Endothelial cell of umbilical vein (primary cell): ENCODE measurements around the gene ABCC1. TPM values are rescaled to one million over a fixed set of nuclear protein-coding genes. Genes with fewer than 3 reads are reported as not detected.
A peak's percentile ranks its signal among the peaks of the same experiment; 100 is the strongest.

Experiments used
- BruUV-seq: library from RNA; stranded (reverse); fragments of 400-500 nt; replicated peaks from 2 replicates; lab custom pipeline; 2021; lab: Mats Ljungman, UMichigan
- CTCF ChIA-PET: fragments of 300-600, 350-600 bp; sonication (Branson Sonifier 250); formaldehyde crosslinking; loops from one replicate; lab custom pipeline; 2021; ENCODE audit warnings: antibody characterized with exemption, inconsistent platforms; lab: Charles Lee
- POLR2A ChIA-PET: fragments of 300-600, 350-600 bp; sonication (Branson Sonifier 250); formaldehyde crosslinking; loops from one replicate; lab custom pipeline; 2021; ENCODE audit warnings: antibody characterized with exemption, inconsistent platforms; lab: Charles Lee
- DNase-seq: peaks from one replicate; pipeline ENCODE4 v3.0.0-alpha.2; 2011; ENCODE audit warnings: low read depth, low spot score
- FAIRE-seq: peaks from 2 replicates; lab custom pipeline; 2011; peaks lifted over from hg19 to GRCh38; lab: Jason Lieb, UNC
- H2AFZ ChIP-seq: 2 replicates; pipeline ENCODE4 v1.6.0; 2012; ENCODE audit warnings: low read depth, low read length, control low read depth, inconsistent platforms
- H3K27ac ChIP-seq: 2 replicates; pipeline ENCODE4 v1.5.1; 2011; ENCODE audit warnings: low read depth, mild to moderate bottlenecking, control low read depth, low read length, moderate library complexity; ENCODE audit not compliant: insufficient read depth
- H3K27me3 ChIP-seq, 2 experiments: 2 replicates each; pipeline versions ENCODE4 v1.6.0 to v1.6.1; 2011; ENCODE audit warnings: low read length in 2 of 2, mixed read lengths in 1 of 2; ENCODE audit not compliant: control insufficient read depth in 2 of 2, insufficient read depth in 2 of 2
- H3K36me3 ChIP-seq, 2 experiments: 2 replicates in 1 of 2; 3 replicates in 1 of 2; pipeline ENCODE4 v1.5.1; 2011; ENCODE audit warnings: low read length in 2 of 2, mild to moderate bottlenecking in 1 of 2, moderate library complexity in 1 of 2; ENCODE audit not compliant: control insufficient read depth in 2 of 2, insufficient read depth in 2 of 2; ENCODE audit errors: extremely low read depth in 1 of 2
- H3K4me1 ChIP-seq: 3 replicates; pipeline ENCODE4 v1.5.1; 2011; ENCODE audit warnings: mild to moderate bottlenecking, low read length; ENCODE audit not compliant: control insufficient read depth, insufficient read depth; ENCODE audit errors: extremely low read depth
- H3K4me2 ChIP-seq: 2 replicates; pipeline ENCODE4 v1.6.1; 2011; ENCODE audit warnings: low read length, control low read depth, mixed read lengths; ENCODE audit not compliant: insufficient read depth
- H3K4me3 ChIP-seq, 3 experiments: fragments of 200-600 bp in 1 of 3; sonication (generic), shearing (Covaris generic) in 1 of 3; replicated peaks in 1 of 3; 2 replicates each; pipeline ENCODE4 v1.5.1; 2011 to 2016; ENCODE audit warnings: control low read depth in 3 of 3, low read length in 3 of 3, mild to moderate bottlenecking in 2 of 3, inconsistent platforms in 1 of 3, low read depth in 1 of 3, moderate library complexity in 1 of 3; ENCODE audit not compliant: insufficient read depth in 1 of 3
- H3K79me2 ChIP-seq: 2 replicates; pipeline ENCODE4 v1.6.0; 2012; ENCODE audit warnings: low read length, inconsistent platforms; ENCODE audit not compliant: control insufficient read depth, insufficient read depth
- H3K9ac ChIP-seq: replicated peaks from 2 replicates; pipeline ENCODE3; 2011; ENCODE audit warnings: low read length, control low read depth; ENCODE audit not compliant: insufficient read depth; ENCODE audit errors: extremely low read depth
- H3K9me1 ChIP-seq: replicated peaks from 3 replicates; pipeline ENCODE4 v1.6.0; 2011; ENCODE audit warnings: mild to moderate bottlenecking, low read length; ENCODE audit not compliant: control insufficient read depth, insufficient read depth; ENCODE audit errors: extremely low read depth
- H3K9me3 ChIP-seq: replicated peaks from 2 replicates; pipeline ENCODE4 v1.5.1; 2012; ENCODE audit warnings: low read length, inconsistent platforms; ENCODE audit not compliant: control insufficient read depth, insufficient read depth
- H4K20me1 ChIP-seq: replicated peaks from 2 replicates; pipeline ENCODE3; 2011; ENCODE audit warnings: mild to moderate bottlenecking, low read length; ENCODE audit not compliant: control insufficient read depth, insufficient read depth; ENCODE audit errors: extremely low read depth
- EZH2 ChIP-seq: IDR thresholded peaks from 2 replicates; pipeline ENCODE4 v1.6.1; 2012; ENCODE audit warnings: borderline replicate concordance, low read depth, mild to moderate bottlenecking, moderate library complexity, low read length, inconsistent platforms; ENCODE audit not compliant: severe bottlenecking
- FOS ChIP-seq: IDR thresholded peaks from 2 replicates; pipeline ENCODE4 v1.6.1; 2011; ENCODE audit warnings: mild to moderate bottlenecking, low read length, moderate library complexity, borderline replicate concordance; ENCODE audit not compliant: insufficient read depth
- GATA2 ChIP-seq: IDR thresholded peaks from 2 replicates; pipeline ENCODE4 v1.7.0; 2011; ENCODE audit warnings: low read depth, mild to moderate bottlenecking, moderate library complexity, mixed read lengths, low read length; ENCODE audit not compliant: insufficient read length, insufficient read depth
- JUN ChIP-seq: IDR thresholded peaks from 2 replicates; pipeline ENCODE4 v1.6.1; 2011; ENCODE audit warnings: borderline replicate concordance, low read depth; ENCODE audit not compliant: insufficient read length, insufficient read depth
- MYC ChIP-seq: IDR thresholded peaks from one replicate; pipeline ENCODE4 v1.6.1; 2011; ENCODE audit warnings: mild to moderate bottlenecking, low read depth, low read length
- POLR2A ChIP-seq: IDR thresholded peaks from 2 replicates; pipeline ENCODE4 v1.6.1; 2012; ENCODE audit warnings: low read depth, mild to moderate bottlenecking, control low read depth, low read length
- POLR2AphosphoS5 ChIP-seq: IDR thresholded peaks from 2 replicates; pipeline ENCODE4 v1.6.1; 2012; ENCODE audit warnings: low read depth, mild to moderate bottlenecking, control low read depth, low read length, moderate library complexity; ENCODE audit not compliant: insufficient read depth
- dilution Hi-C: fragments of 300-500 bp; cut with MboI; formaldehyde crosslinking; loops from one replicate; pipeline ENCODE4 v1.15.0; 2019; ENCODE audit warnings: low sequenced_read_pairs; ENCODE audit not compliant: extremely low pct_ligation_motif_present
- intact Hi-C: fragments of 100-400 bp; cut with micrococcal nuclease; formaldehyde crosslinking; loops from one replicate; pipeline ENCODE4 v1.10.0; 2022
- polyA plus RNA-seq, 4 experiments: library from polyadenylated mRNA; depleted of rRNA in 3 of 4; stranded (reverse) in 3 of 4; unstranded in 1 of 4; fragments of >200 nt; gene quantifications; 2 replicates each; pipeline versions ENCODE4 v1.2.1 to v1.2.3, GENCODE V29; 2011 to 2012; ENCODE audit warnings: missing spikeins in 1 of 4
- total RNA-seq: library from RNA; stranded (reverse); gene quantifications from 2 replicates; pipeline ENCODE4 v1.2.3, GENCODE V29; 2021
- TF ChIP-seq, protein P1 (sequence below): IDR thresholded peaks from 2 replicates; pipeline ENCODE4 v1.6.1; 2011; ENCODE audit not compliant: insufficient read depth, insufficient read length
- TF ChIP-seq, protein P2 (sequence below), 2 donors: IDR thresholded peaks; 1 replicate in 1 of 2; 2 replicates in 1 of 2; pipeline ENCODE4 v1.5.1; 2011; ENCODE audit warnings: low read length in 2 of 2, mild to moderate bottlenecking in 2 of 2, moderate library complexity in 2 of 2, control low read depth in 1 of 2, inconsistent platforms in 1 of 2, low read depth in 1 of 2; ENCODE audit not compliant: insufficient read depth in 1 of 2; ENCODE audit errors: extremely low read depth in 1 of 2

Gene ABCC1
- total and polyA plus RNA-seq, 2 donors (not counting 3 experiments of a cell fraction or from before 2014, with no cell fraction given) = 46.1 to 89.2 TPM

DNA sequence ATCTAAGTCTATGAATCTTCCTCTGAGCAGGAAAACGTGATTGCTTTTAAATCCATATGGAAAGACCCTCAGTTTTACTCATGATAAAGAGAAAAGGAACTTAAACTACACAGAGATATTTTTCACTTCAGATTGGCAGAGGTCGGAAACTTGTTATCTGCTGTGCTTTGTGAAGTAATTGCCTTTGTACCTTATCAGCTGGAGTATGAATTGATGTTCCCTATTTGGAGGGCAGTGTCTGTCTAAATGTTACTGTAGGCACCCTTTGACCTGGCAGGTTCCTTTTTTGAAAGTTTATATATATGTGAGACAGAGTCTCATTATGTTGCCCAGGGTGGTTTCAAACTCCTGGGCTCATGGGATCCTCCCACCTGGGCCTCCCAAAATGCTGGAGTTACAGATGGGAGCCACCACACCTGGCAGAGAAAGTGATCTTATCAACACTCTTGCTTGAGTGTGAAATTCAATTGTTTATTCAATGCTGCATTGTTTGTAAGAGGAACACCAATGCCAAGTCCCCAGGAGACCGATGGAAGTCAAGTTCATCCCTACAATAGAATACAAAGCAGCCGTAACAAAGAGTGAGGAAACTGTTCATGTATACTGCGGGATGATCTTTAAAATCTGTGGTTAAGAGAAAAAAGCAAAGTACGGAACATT is 52.3 kb downstream of the ABCC1 start:
- peaks cover 41% of the 10 kb centered on the region for H3K4me1 ChIP-seq
- DNase-seq (peak; percentile 25), FAIRE-seq (no peak)
- no TSS peak for BruUV-seq
- no peaks in the 10 kb centered on the region for H3K27me3 ChIP-seq
- no peak overlapping the region for H3K27ac ChIP-seq
- no peak overlapping the region for H3K4me3 ChIP-seq
- H3K36me3 ChIP-seq = no peaks in the 10 kb centered on the region
- H4K20me1 ChIP-seq = no peaks in the 10 kb centered on the region
- POLR2A ChIA-PET = no interaction called here
- H3K4me2 ChIP-seq = no peak overlapping the region
- peaks cover 73% of the 10 kb centered on the region for H3K79me2 ChIP-seq
- H3K9me3 ChIP-seq = no peaks in the 10 kb centered on the region
- dilution Hi-C loops (no loop called here), intact Hi-C loops (no loop called here)
- H2AFZ ChIP-seq = no peak overlapping the region
- no peak overlapping the region for H3K9ac ChIP-seq
- CTCF ChIA-PET = interaction anchor here (1.1 kb wide), 1 partner anchor 127 kb away, joined by 5 read pairs; no protein-coding TSS in a partner anchor
- no peaks in the 10 kb centered on the region for H3K9me1 ChIP-seq
- TF ChIP-seq, protein P1, sequence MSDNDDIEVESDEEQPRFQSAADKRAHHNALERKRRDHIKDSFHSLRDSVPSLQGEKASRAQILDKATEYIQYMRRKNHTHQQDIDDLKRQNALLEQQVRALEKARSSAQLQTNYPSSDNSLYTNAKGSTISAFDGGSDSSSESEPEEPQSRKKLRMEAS = no peak
- no peak for TF ChIP-seq MYC
- TF ChIP-seq, protein P2, sequence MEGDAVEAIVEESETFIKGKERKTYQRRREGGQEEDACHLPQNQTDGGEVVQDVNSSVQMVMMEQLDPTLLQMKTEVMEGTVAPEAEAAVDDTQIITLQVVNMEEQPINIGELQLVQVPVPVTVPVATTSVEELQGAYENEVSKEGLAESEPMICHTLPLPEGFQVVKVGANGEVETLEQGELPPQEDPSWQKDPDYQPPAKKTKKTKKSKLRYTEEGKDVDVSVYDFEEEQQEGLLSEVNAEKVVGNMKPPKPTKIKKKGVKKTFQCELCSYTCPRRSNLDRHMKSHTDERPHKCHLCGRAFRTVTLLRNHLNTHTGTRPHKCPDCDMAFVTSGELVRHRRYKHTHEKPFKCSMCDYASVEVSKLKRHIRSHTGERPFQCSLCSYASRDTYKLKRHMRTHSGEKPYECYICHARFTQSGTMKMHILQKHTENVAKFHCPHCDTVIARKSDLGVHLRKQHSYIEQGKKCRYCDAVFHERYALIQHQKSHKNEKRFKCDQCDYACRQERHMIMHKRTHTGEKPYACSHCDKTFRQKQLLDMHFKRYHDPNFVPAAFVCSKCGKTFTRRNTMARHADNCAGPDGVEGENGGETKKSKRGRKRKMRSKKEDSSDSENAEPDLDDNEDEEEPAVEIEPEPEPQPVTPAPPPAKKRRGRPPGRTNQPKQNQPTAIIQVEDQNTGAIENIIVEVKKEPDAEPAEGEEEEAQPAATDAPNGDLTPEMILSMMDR (IDR thresholded peaks at IDR 0.05; ENCODE audit: extremely low read depth in 1 of 2, insufficient read depth in 1 of 2, low read depth in 1 of 2, low read length in 2 of 2) = no peak
- TF ChIP-seq GATA2 = no peak
- no peak for TF ChIP-seq EZH2
- no peak for TF ChIP-seq POLR2A
- TF ChIP-seq JUN = no peak
- TF ChIP-seq POLR2AphosphoS5 = no peak
- TF ChIP-seq FOS = no peak
